ENCODE measurements around the gene YTHDF2.

Gene YTHDF2

GRCh38 chr1:28812669-28813468, 76.1 kb downstream of the YTHDF2 start:
- no peak for DNase-seq (ENCODE audit: low read depth)
- H3K4me3 ChIP-seq (replicated peaks; ENCODE audit: low read depth, low read length), result no peak overlapping the region
- TF ChIP-seq, protein P1, sequence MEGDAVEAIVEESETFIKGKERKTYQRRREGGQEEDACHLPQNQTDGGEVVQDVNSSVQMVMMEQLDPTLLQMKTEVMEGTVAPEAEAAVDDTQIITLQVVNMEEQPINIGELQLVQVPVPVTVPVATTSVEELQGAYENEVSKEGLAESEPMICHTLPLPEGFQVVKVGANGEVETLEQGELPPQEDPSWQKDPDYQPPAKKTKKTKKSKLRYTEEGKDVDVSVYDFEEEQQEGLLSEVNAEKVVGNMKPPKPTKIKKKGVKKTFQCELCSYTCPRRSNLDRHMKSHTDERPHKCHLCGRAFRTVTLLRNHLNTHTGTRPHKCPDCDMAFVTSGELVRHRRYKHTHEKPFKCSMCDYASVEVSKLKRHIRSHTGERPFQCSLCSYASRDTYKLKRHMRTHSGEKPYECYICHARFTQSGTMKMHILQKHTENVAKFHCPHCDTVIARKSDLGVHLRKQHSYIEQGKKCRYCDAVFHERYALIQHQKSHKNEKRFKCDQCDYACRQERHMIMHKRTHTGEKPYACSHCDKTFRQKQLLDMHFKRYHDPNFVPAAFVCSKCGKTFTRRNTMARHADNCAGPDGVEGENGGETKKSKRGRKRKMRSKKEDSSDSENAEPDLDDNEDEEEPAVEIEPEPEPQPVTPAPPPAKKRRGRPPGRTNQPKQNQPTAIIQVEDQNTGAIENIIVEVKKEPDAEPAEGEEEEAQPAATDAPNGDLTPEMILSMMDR (IDR thresholded peaks at IDR 0.05; ENCODE audit: low read length, missing control alignments), result no peak

DNA sequence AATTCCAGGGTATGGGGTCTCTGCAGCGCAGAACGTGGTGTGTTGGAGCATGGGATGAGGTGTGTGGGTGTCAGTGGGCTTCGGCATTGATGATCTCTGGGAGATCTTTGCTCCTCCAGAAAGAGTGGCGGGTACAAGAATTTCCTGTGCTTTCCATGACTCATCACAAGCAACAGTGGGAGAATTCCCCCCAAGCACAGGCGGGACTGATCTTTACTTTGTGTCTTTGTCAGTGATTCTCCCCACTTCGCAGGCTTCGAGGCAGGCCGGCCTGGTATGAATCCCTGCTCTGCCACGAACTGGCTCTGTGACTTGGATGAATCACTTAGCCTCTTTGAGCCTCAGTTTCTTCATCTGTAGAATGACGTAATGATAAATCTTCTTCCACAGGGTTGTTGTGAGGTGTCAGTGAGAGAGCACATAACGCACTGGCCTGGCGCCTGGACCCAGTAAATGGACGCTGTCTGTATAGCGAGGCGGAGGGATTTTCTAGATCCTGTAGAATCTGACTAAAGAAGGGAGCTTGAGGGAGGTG, 77.3 kb downstream of the YTHDF2 start:
- TF ChIP-seq, protein P1 (IDR thresholded peaks at IDR 0.05; ENCODE audit: low read length, missing control alignments), result no peak
- no peak for DNase-seq (ENCODE audit: low read depth)
- no peak overlapping the region for H3K4me3 ChIP-seq (replicated peaks; ENCODE audit: low read depth, low read length)

- TF ChIP-seq, protein P1 (IDR thresholded peaks at IDR 0.05; ENCODE audit: low read length, missing control alignments), result no peak
- DNase-seq (ENCODE audit: low read depth), result no peak
- no peak overlapping the region for H3K4me3 ChIP-seq (replicated peaks; ENCODE audit: low read depth, low read length)
Observed at GRCh38 chr1:28815533-28816185, 78.9 kb downstream of the YTHDF2 start.

DNA sequence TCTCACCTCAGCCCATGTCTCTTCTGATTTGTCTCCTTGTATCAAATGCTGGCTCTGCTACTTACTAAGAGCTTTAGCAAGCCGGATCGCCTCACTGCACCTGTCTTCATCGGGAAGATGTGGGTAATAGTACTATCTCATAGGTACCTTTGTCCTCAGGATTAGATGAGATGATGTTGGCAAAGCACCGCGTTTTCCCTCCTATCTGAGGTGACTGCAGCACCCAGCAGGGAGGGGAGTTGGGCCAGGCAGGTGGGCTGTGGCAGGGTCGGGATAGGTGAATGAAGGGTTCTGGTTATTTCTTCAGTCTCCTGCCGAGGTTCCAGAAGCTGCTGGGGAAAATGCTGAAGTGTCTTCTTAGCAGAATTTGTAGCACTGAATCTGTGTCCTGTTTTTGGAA, 80.4 kb downstream of the YTHDF2 start:
- no peak for DNase-seq (ENCODE audit: low read depth)
- TF ChIP-seq, protein P1 (IDR thresholded peaks at IDR 0.05; ENCODE audit: low read length, missing control alignments), result no peak

DNA sequence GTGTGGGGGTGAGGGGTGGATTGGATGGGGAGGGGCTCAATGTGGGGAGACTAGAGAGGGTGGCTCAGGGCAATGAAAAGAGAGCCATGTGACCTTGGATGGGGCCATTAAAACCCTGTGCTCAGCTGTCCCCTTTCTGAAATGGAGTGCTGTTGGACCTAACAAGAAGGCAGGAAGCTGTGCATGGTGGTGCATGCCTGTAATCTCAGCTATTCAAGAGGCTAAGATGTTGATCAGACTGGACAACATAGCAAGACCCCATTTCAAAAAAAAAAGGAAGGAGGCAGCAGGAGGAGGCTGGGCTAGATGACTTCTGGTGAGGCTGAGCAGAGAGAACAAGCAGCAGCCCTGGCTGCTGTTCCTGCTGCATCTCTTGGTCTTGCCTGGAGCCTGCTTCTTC, 82.3 kb downstream of the YTHDF2 start:
- DNase-seq (ENCODE audit: low read depth), result no peak
- H3K4me3 ChIP-seq (replicated peaks; ENCODE audit: low read depth, low read length), result no peak overlapping the region
- TF ChIP-seq, protein P1 (IDR thresholded peaks at IDR 0.05; ENCODE audit: low read length, missing control alignments), result no peak

More for the DNA sequence above, 80.4 kb downstream of the YTHDF2 start:
- no peak overlapping the region for H3K4me3 ChIP-seq (replicated peaks; ENCODE audit: low read depth, low read length)
